T-helper 17 cell (primary cell): ENCODE results near the gene SYT7. TPM values are rescaled to one million over a fixed set of nuclear protein-coding genes. Genes with fewer than 3 reads are reported as not detected.

ENCODE experiments used
- ATAC-seq: fragments of 150-1000 bp; cut with Tn5 transposase; 2 replicates; pipeline ENCODE4 v1.10.0; 2021; ENCODE audit warnings: mild to moderate bottlenecking, moderate library complexity
- DNase-seq, 3 donors: peaks; one replicate each; pipeline versions ENCODE4 v3.0.0 to v3.0.0-alpha.2; 2020 to 2021
- H3K9me3 ChIP-seq: one replicate; pipeline ENCODE4 v1.7.0; 2013; ENCODE audit warnings: low read length, mild to moderate bottlenecking; ENCODE audit not compliant: control insufficient read depth, poor library complexity, severe bottlenecking
- H3K27ac Mint-ChIP-seq: one replicate; pipeline ENCODE4 v1.8.0; 2022; ENCODE audit warnings: mild to moderate bottlenecking, moderate library complexity, mixed read lengths
- H3K27me3 Mint-ChIP-seq: one replicate; pipeline ENCODE4 v1.8.0; 2022; ENCODE audit warnings: mixed read lengths
- H3K36me3 Mint-ChIP-seq: one replicate; pipeline ENCODE4 v1.8.0; 2022; ENCODE audit warnings: low read depth, mixed read lengths
- H3K4me1 Mint-ChIP-seq: one replicate; pipeline ENCODE4 v1.8.0; 2022; ENCODE audit warnings: mild to moderate bottlenecking, mixed read lengths
- H3K4me3 Mint-ChIP-seq: one replicate; pipeline ENCODE4 v1.8.0; 2022; ENCODE audit warnings: mild to moderate bottlenecking, moderate library complexity, mixed read lengths
- total RNA-seq, 4 donors: library from RNA in 2 of 4; stranded (reverse) in 2 of 4; gene quantifications; one replicate each; pipeline ENCODE4 v1.2.3 and lab custom pipeline; 2022 to 2026

The SYT7 gene
- total RNA-seq, 2 donors from 2014 or later: not detected

GRCh38 chr11:61586792-61587430 lies 6.0 kb upstream of the SYT7 start:
- H3K9me3 ChIP-seq: no peaks in the 10 kb centered on the region
- Mint-ChIP-seq H3K4me1 (peaks cover 20% of the 10 kb centered on the region), H3K36me3 (peaks cover 13% of the 10 kb centered on the region), H3K27me3 (peaks cover 47% of the 10 kb centered on the region), H3K27ac (no peak overlapping the region), H3K4me3 (no peak overlapping the region)
- DNase-seq (no peak), ATAC-seq (no peak)

GRCh38 chr11:61585115-61585514 lies 4.2 kb upstream of the SYT7 start:
- DNase-seq (no peak), ATAC-seq (no peak)
- no peaks in the 10 kb centered on the region for H3K9me3 ChIP-seq
- no peak overlapping the region for H3K4me3 Mint-ChIP-seq
- H3K4me1 Mint-ChIP-seq: peaks cover 23% of the 10 kb centered on the region
- no peak overlapping the region for H3K27ac Mint-ChIP-seq
- H3K27me3 Mint-ChIP-seq: peaks cover 33% of the 10 kb centered on the region
- H3K36me3 Mint-ChIP-seq: peaks cover 7% of the 10 kb centered on the region

- Mint-ChIP-seq H3K27ac (peak overlapping the region; percentile 79), H3K4me1 (peaks cover 15% of the 10 kb centered on the region), H3K4me3 (peak overlapping the region; percentile 90), H3K36me3 (peaks cover 2% of the 10 kb centered on the region), H3K27me3 (peaks cover 42% of the 10 kb centered on the region)
- no peak for DNase-seq
- H3K9me3 ChIP-seq: no peaks in the 10 kb centered on the region
- no peak for ATAC-seq
These were observed 1.1 kb upstream of the SYT7 start for GRCh38 chr11:61581931-61582330.

- Mint-ChIP-seq H3K27me3 (peaks cover 43% of the 10 kb centered on the region), H3K36me3 (peaks cover 2% of the 10 kb centered on the region), H3K27ac (no peak overlapping the region), H3K4me3 (peak overlapping the region; percentile 82), H3K4me1 (peaks cover 15% of the 10 kb centered on the region)
- no peaks in the 10 kb centered on the region for H3K9me3 ChIP-seq
- peak; percentile 0 for ATAC-seq
- no peak for DNase-seq
These were observed 496 bp downstream of the SYT7 start for GRCh38 chr11:61580271-61580888.

- H3K27me3 Mint-ChIP-seq: peaks cover 49% of the 10 kb centered on the region
- DNase-seq: no peak
- no peak overlapping the region for H3K27ac Mint-ChIP-seq
- peak overlapping the region; percentile 82 for H3K4me3 Mint-ChIP-seq
- ATAC-seq: no peak
- H3K36me3 Mint-ChIP-seq: peaks cover 2% of the 10 kb centered on the region
- no peaks in the 10 kb centered on the region for H3K9me3 ChIP-seq
- peaks cover 15% of the 10 kb centered on the region for H3K4me1 Mint-ChIP-seq
These were observed 1.1 kb downstream of the SYT7 start for GRCh38 chr11:61579676-61580270.

- Mint-ChIP-seq H3K27ac (no peak overlapping the region), H3K4me3 (peak overlapping the region; percentile 82), H3K36me3 (peaks cover 2% of the 10 kb centered on the region), H3K27me3 (peaks cover 50% of the 10 kb centered on the region), H3K4me1 (peaks cover 15% of the 10 kb centered on the region)
- no peaks in the 10 kb centered on the region for H3K9me3 ChIP-seq
- ATAC-seq (no peak), DNase-seq (no peak)
These were observed 1.8 kb downstream of the SYT7 start for GRCh38 chr11:61578819-61579675.

GRCh38 chr11:61577383-61578118 lies 3.3 kb downstream of the SYT7 start:
- no peak for DNase-seq
- ATAC-seq: no peak
- no peaks in the 10 kb centered on the region for H3K9me3 ChIP-seq
- no peak overlapping the region for H3K4me3 Mint-ChIP-seq
- peaks cover 4% of the 10 kb centered on the region for H3K36me3 Mint-ChIP-seq
- H3K4me1 Mint-ChIP-seq: peaks cover 16% of the 10 kb centered on the region
- H3K27me3 Mint-ChIP-seq: peaks cover 61% of the 10 kb centered on the region
- no peak overlapping the region for H3K27ac Mint-ChIP-seq

GRCh38 chr11:61575886-61576861 lies 4.7 kb downstream of the SYT7 start:
- DNase-seq (no peak), ATAC-seq (no peak)
- peaks cover 4% of the 10 kb centered on the region for H3K36me3 Mint-ChIP-seq
- H3K27me3 Mint-ChIP-seq: peaks cover 69% of the 10 kb centered on the region
- no peak overlapping the region for H3K27ac Mint-ChIP-seq
- H3K4me3 Mint-ChIP-seq: no peak overlapping the region
- no peaks in the 10 kb centered on the region for H3K9me3 ChIP-seq
- H3K4me1 Mint-ChIP-seq: peaks cover 4% of the 10 kb centered on the region

GRCh38 chr11:61574611-61575010 lies 6.3 kb downstream of the SYT7 start:
- Mint-ChIP-seq H3K36me3 (peaks cover 4% of the 10 kb centered on the region), H3K27ac (no peak overlapping the region), H3K4me1 (peaks cover 4% of the 10 kb centered on the region), H3K27me3 (peaks cover 75% of the 10 kb centered on the region), H3K4me3 (no peak overlapping the region)
- no peak for ATAC-seq
- no peaks in the 10 kb centered on the region for H3K9me3 ChIP-seq
- no peak for DNase-seq

GRCh38 chr11:61572913-61573312 lies 8.0 kb downstream of the SYT7 start:
- H3K27me3 Mint-ChIP-seq: peaks cover 77% of the 10 kb centered on the region
- H3K36me3 Mint-ChIP-seq: peaks cover 2% of the 10 kb centered on the region
- DNase-seq (no peak), ATAC-seq (no peak)
- no peaks in the 10 kb centered on the region for H3K9me3 ChIP-seq
- peaks cover 2% of the 10 kb centered on the region for H3K4me1 Mint-ChIP-seq
- H3K4me3 Mint-ChIP-seq: no peak overlapping the region
- H3K27ac Mint-ChIP-seq: no peak overlapping the region

GRCh38 chr11:61571869-61572268 lies 9.0 kb downstream of the SYT7 start:
- no peak for DNase-seq
- Mint-ChIP-seq H3K4me3 (no peak overlapping the region), H3K36me3 (peaks cover 2% of the 10 kb centered on the region), H3K27me3 (peaks cover 73% of the 10 kb centered on the region), H3K27ac (no peak overlapping the region), H3K4me1 (peaks cover 5% of the 10 kb centered on the region)
- no peaks in the 10 kb centered on the region for H3K9me3 ChIP-seq
- ATAC-seq: no peak

- no peak for ATAC-seq
- peaks cover 76% of the 10 kb centered on the region for H3K27me3 Mint-ChIP-seq
These were observed 9.5 kb downstream of the SYT7 start for GRCh38 chr11:61571337-61571736.

More at GRCh38 chr11:61571337-61571736, 9.5 kb downstream of the SYT7 start:
- H3K27ac Mint-ChIP-seq: no peak overlapping the region
- H3K4me1 Mint-ChIP-seq: peaks cover 5% of the 10 kb centered on the region
- no peak for DNase-seq
- H3K9me3 ChIP-seq: no peaks in the 10 kb centered on the region
- H3K4me3 Mint-ChIP-seq: no peak overlapping the region
- peaks cover 2% of the 10 kb centered on the region for H3K36me3 Mint-ChIP-seq
